CD4-positive, alpha-beta T cell treated with Interleukin-15 for 1 hour (primary cell): ENCODE results near the gene NPIPA5.
"Not testable (repeated sequence)": the region's sequence is repeated elsewhere in the genome, so short reads cannot be mapped to it uniquely, and the experiment has no call there.

ENCODE experiments used
- DNase-seq: peaks from one replicate; pipeline ENCODE4 v3.0.0-alpha.2; 2020

Gene NPIPA5

GRCh38 chr16:15388060-15388459 lies 10.0 kb upstream of the NPIPA5 start:
- DNase-seq: not testable (repeated sequence)

- DNase-seq: not testable (repeated sequence)
Measured at GRCh38 chr16:15382810-15383209, 4.7 kb upstream of the NPIPA5 start.

- not testable (repeated sequence) for DNase-seq
Measured at GRCh38 chr16:15357495-15357894, 20.6 kb downstream of the NPIPA5 start.

GRCh38 chr16:15354846-15355245 lies 23.2 kb downstream of the NPIPA5 start:
- DNase-seq: not testable (repeated sequence)

GRCh38 chr16:15352852-15353251 lies 25.2 kb downstream of the NPIPA5 start:
- not testable (repeated sequence) for DNase-seq

- DNase-seq: not testable (repeated sequence)
Measured at GRCh38 chr16:15351745-15352144, 26.3 kb downstream of the NPIPA5 start.

- DNase-seq: not testable (repeated sequence)
Measured at GRCh38 chr16:15351251-15351650, 26.8 kb downstream of the NPIPA5 start.

GRCh38 chr16:15348721-15349120 lies 29.4 kb downstream of the NPIPA5 start:
- not testable (repeated sequence) for DNase-seq

- not testable (repeated sequence) for DNase-seq
Measured at GRCh38 chr16:15342337-15342736, 35.8 kb downstream of the NPIPA5 start.

GRCh38 chr16:15338986-15339385 lies 39.1 kb downstream of the NPIPA5 start:
- DNase-seq: not testable (repeated sequence)

- not testable (repeated sequence) for DNase-seq
Measured at GRCh38 chr16:15337974-15338605, 40.0 kb downstream of the NPIPA5 start.

GRCh38 chr16:15335609-15336008 lies 42.5 kb downstream of the NPIPA5 start:
- not testable (repeated sequence) for DNase-seq

- not testable (repeated sequence) for DNase-seq
Measured at GRCh38 chr16:15333969-15334368, 44.1 kb downstream of the NPIPA5 start.

- not testable (repeated sequence) for DNase-seq
Measured at GRCh38 chr16:15330978-15331377, 47.1 kb downstream of the NPIPA5 start.

- not testable (repeated sequence) for DNase-seq
Measured at GRCh38 chr16:15324954-15325353, 53.1 kb downstream of the NPIPA5 start.

GRCh38 chr16:15323373-15323772 lies 54.7 kb downstream of the NPIPA5 start:
- not testable (repeated sequence) for DNase-seq

- not testable (repeated sequence) for DNase-seq
Measured at GRCh38 chr16:15321221-15321620, 56.9 kb downstream of the NPIPA5 start.

GRCh38 chr16:15314562-15314961 lies 63.5 kb downstream of the NPIPA5 start:
- DNase-seq: not testable (repeated sequence)
